Astrocyte (in vitro differentiated cells and primary cell): Measurements from ENCODE around the gene LGR4. TPM values are rescaled to one million over a fixed set of nuclear protein-coding genes. Genes with fewer than 3 reads are reported as not detected.

Experiments
- DNase-seq: peaks from one replicate; pipeline ENCODE4 v3.0.0-alpha.2; 2010; ENCODE audit warnings: low read depth
- FAIRE-seq: peaks from 2 replicates; lab custom pipeline; 2011; peaks lifted over from hg19 to GRCh38; lab: Jason Lieb, UNC
- H2AFZ ChIP-seq: 2 replicates; pipeline ENCODE4 v1.6.0; 2012; ENCODE audit warnings: low read depth, low read length, inconsistent platforms
- H3K27ac ChIP-seq: 2 replicates; pipeline ENCODE4 v1.5.1; 2011; ENCODE audit warnings: low read depth, low read length, inconsistent platforms
- H3K27me3 ChIP-seq: 2 replicates; pipeline ENCODE4 v1.6.0; 2011; ENCODE audit warnings: low read length, inconsistent platforms; ENCODE audit not compliant: insufficient read depth
- H3K36me3 ChIP-seq: 2 replicates; pipeline ENCODE4 v1.5.1; 2011; ENCODE audit warnings: low read length, inconsistent platforms; ENCODE audit not compliant: insufficient read depth
- H3K4me1 ChIP-seq: 2 replicates; pipeline ENCODE4 v1.5.1; 2011; ENCODE audit warnings: low read length, inconsistent platforms; ENCODE audit not compliant: insufficient read depth
- H3K4me2 ChIP-seq: 2 replicates; pipeline ENCODE4 v1.6.0; 2012; ENCODE audit warnings: low read length, inconsistent platforms
- H3K4me3 ChIP-seq: 2 replicates; pipeline ENCODE4 v1.5.1; 2011; ENCODE audit warnings: low read depth, mild to moderate bottlenecking, low read length, inconsistent platforms; ENCODE audit not compliant: insufficient read depth
- H3K79me2 ChIP-seq: 2 replicates; pipeline ENCODE4 v1.6.0; 2012; ENCODE audit warnings: mild to moderate bottlenecking, low read length, inconsistent platforms; ENCODE audit not compliant: insufficient read depth
- H3K9ac ChIP-seq: 2 replicates; pipeline ENCODE4 v1.6.0; 2012; ENCODE audit warnings: mild to moderate bottlenecking, low read length, inconsistent platforms
- H3K9me3 ChIP-seq: 2 replicates; pipeline ENCODE4 v1.5.1; 2012; ENCODE audit warnings: low read depth, mild to moderate bottlenecking, low read length, inconsistent platforms; ENCODE audit not compliant: insufficient read depth
- H4K20me1 ChIP-seq: 2 replicates; pipeline ENCODE4 v1.6.0; 2012; ENCODE audit warnings: low read length, inconsistent platforms; ENCODE audit not compliant: insufficient read depth
- H3K27ac Mint-ChIP-seq: one replicate; pipeline ENCODE4 v1.8.0; 2021; ENCODE audit warnings: mild to moderate bottlenecking, mixed read lengths; ENCODE audit not compliant: unreplicated experiment
- H3K27me3 Mint-ChIP-seq: one replicate; pipeline ENCODE4 v1.8.0; 2021; ENCODE audit warnings: low read depth, mixed read lengths; ENCODE audit not compliant: unreplicated experiment
- H3K36me3 Mint-ChIP-seq: one replicate; pipeline ENCODE4 v1.8.0; 2021; ENCODE audit warnings: low read depth, mixed read lengths; ENCODE audit not compliant: unreplicated experiment
- H3K4me1 Mint-ChIP-seq: one replicate; pipeline ENCODE4 v1.8.0; 2021; ENCODE audit warnings: low read depth, mixed read lengths; ENCODE audit not compliant: unreplicated experiment
- H3K4me3 Mint-ChIP-seq: one replicate; pipeline ENCODE4 v1.8.0; 2021; ENCODE audit warnings: mild to moderate bottlenecking, moderate library complexity, mixed read lengths; ENCODE audit not compliant: unreplicated experiment
- H3K9me3 Mint-ChIP-seq: one replicate; pipeline ENCODE4 v1.8.0; 2021; ENCODE audit warnings: mild to moderate bottlenecking, mixed read lengths; ENCODE audit not compliant: unreplicated experiment
- EZH2 ChIP-seq: IDR thresholded peaks from 2 replicates; pipeline ENCODE4 v1.6.1; 2012; ENCODE audit warnings: mild to moderate bottlenecking, low read length, inconsistent platforms; ENCODE audit not compliant: insufficient read depth
- total RNA-seq: library from RNA; stranded (reverse); gene quantifications from 2 replicates; pipeline ENCODE4 v1.2.1, GENCODE V29; 2021
- TF ChIP-seq, protein P1 (sequence below): IDR thresholded peaks from 2 replicates; pipeline ENCODE4 v1.5.1; 2011; ENCODE audit warnings: low read depth, mild to moderate bottlenecking, inconsistent platforms, low read length, moderate library complexity; ENCODE audit not compliant: insufficient read depth

Gene LGR4
- total RNA-seq, 1 donor from 2014 or later, result 50.0 TPM

DNA sequence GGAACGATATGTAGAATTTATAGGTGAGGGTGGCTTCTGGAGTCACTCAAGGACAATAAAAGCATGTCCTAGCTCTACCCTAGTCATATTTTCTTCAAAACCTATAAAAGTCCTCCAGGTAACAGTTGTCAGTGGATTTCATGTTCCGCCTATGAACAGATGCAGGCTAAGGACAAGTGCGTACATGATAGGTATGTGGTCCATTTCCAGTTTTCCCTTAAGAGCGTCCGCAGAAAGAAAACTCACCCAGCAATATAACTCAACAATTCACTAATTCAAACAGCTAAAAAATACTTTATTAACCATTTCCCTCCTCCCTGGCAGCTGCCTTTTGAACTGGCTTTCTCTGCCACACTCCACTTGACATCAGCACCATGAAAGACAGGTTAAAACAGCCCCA, 59.4 kb downstream of the LGR4 start:
- peaks cover 2% of the 10 kb centered on the region for H3K36me3 Mint-ChIP-seq
- TF ChIP-seq, protein P1, sequence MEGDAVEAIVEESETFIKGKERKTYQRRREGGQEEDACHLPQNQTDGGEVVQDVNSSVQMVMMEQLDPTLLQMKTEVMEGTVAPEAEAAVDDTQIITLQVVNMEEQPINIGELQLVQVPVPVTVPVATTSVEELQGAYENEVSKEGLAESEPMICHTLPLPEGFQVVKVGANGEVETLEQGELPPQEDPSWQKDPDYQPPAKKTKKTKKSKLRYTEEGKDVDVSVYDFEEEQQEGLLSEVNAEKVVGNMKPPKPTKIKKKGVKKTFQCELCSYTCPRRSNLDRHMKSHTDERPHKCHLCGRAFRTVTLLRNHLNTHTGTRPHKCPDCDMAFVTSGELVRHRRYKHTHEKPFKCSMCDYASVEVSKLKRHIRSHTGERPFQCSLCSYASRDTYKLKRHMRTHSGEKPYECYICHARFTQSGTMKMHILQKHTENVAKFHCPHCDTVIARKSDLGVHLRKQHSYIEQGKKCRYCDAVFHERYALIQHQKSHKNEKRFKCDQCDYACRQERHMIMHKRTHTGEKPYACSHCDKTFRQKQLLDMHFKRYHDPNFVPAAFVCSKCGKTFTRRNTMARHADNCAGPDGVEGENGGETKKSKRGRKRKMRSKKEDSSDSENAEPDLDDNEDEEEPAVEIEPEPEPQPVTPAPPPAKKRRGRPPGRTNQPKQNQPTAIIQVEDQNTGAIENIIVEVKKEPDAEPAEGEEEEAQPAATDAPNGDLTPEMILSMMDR, result no peak
- no peak for TF ChIP-seq EZH2
- no peaks in the 10 kb centered on the region for H3K27me3 Mint-ChIP-seq
- no peak overlapping the region for H3K27ac Mint-ChIP-seq
- Histone ChIP-seq H3K9me3 (no peaks in the 10 kb centered on the region), H2AFZ (no peak overlapping the region), H3K9ac (no peak overlapping the region), H3K4me1 (no peaks in the 10 kb centered on the region), H4K20me1 (peaks cover 54% of the 10 kb centered on the region), H3K4me2 (no peak overlapping the region), H3K4me3 (no peak overlapping the region), H3K36me3 (no peaks in the 10 kb centered on the region), H3K27me3 (no peaks in the 10 kb centered on the region), H3K27ac (no peak overlapping the region), H3K79me2 (peaks cover 60% of the 10 kb centered on the region)
- H3K4me3 Mint-ChIP-seq, result no peak overlapping the region
- H3K4me1 Mint-ChIP-seq, result peaks cover 2% of the 10 kb centered on the region
- H3K9me3 Mint-ChIP-seq, result no peaks in the 10 kb centered on the region
- no peak for DNase-seq
- FAIRE-seq, result no peak

DNA sequence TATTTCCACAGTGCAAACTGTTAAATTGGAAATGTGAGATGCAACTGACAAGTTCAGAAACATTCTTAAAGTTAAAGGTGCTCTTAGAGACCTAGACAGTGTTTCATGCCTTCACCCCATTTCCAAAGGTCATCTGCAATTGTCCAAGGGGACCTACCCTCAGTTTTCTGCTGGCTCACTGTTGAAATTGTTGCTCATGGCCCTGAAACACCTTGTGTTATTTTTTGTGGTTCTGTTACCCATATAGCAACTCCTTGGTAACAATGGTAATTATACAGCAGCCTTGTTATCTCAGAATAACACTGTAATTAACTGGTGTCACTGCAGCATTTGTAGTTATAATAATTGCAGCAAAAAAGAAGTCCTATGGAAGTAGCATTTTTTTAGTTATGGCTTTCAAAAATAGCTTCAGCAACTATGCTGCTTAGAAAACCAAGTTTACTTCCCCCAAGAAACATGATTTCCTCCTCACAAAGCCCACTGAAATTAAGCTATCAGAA, 60.3 kb downstream of the LGR4 start:
- H4K20me1 ChIP-seq, result peaks cover 52% of the 10 kb centered on the region
- TF ChIP-seq, protein P1, result no peak
- TF ChIP-seq EZH2, result no peak
- FAIRE-seq (no peak), DNase-seq (no peak)
- no peaks in the 10 kb centered on the region for H3K27me3 ChIP-seq
- H2AFZ ChIP-seq, result no peak overlapping the region
- peaks cover 4% of the 10 kb centered on the region for H3K4me1 Mint-ChIP-seq
- H3K36me3 Mint-ChIP-seq, result peaks cover 2% of the 10 kb centered on the region
- no peaks in the 10 kb centered on the region for H3K9me3 ChIP-seq
- no peaks in the 10 kb centered on the region for H3K27me3 Mint-ChIP-seq
- H3K27ac Mint-ChIP-seq, result no peak overlapping the region
- H3K9ac ChIP-seq, result no peak overlapping the region
- no peak overlapping the region for H3K4me3 Mint-ChIP-seq
- peaks cover 51% of the 10 kb centered on the region for H3K79me2 ChIP-seq
- no peak overlapping the region for H3K4me2 ChIP-seq
- H3K36me3 ChIP-seq, result no peaks in the 10 kb centered on the region
- H3K4me3 ChIP-seq, result no peak overlapping the region
- no peaks in the 10 kb centered on the region for H3K4me1 ChIP-seq
- H3K9me3 Mint-ChIP-seq, result no peaks in the 10 kb centered on the region
- no peak overlapping the region for H3K27ac ChIP-seq

DNA sequence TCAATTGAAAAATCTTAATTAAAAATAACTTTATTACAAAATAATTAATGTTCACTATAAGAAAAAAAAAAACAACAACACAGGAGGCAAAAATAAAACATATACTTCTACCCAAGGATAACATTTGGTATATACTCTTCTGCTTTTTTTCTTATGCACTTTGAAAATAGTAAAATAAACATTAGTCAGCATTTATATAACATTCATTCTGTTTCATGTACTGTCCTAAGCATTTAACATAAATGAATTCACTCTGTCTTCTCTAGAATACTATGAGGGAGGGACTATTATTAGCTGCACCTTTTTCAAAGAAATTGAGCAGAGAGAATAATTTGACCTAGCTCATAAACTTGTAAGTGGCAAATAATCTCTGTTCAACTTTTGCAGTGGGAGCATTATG, 61.3 kb downstream of the LGR4 start:
- Histone ChIP-seq H4K20me1 (peaks cover 43% of the 10 kb centered on the region), H3K4me1 (no peaks in the 10 kb centered on the region), H2AFZ (no peak overlapping the region), H3K79me2 (peaks cover 41% of the 10 kb centered on the region), H3K27me3 (no peaks in the 10 kb centered on the region), H3K27ac (no peak overlapping the region), H3K9ac (no peak overlapping the region), H3K4me2 (no peak overlapping the region), H3K9me3 (no peaks in the 10 kb centered on the region), H3K36me3 (no peaks in the 10 kb centered on the region), H3K4me3 (no peak overlapping the region)
- Mint-ChIP-seq H3K36me3 (no peaks in the 10 kb centered on the region), H3K4me3 (no peak overlapping the region), H3K27me3 (no peaks in the 10 kb centered on the region), H3K9me3 (no peaks in the 10 kb centered on the region), H3K4me1 (peaks cover 6% of the 10 kb centered on the region), H3K27ac (no peak overlapping the region)
- FAIRE-seq (no peak), DNase-seq (no peak)
- TF ChIP-seq, protein P1, result no peak
- TF ChIP-seq EZH2, result no peak
